MM.1S (cell line): Measurements from ENCODE around the gene PILRB.

Experiments
- EZH2phosphoT487 ChIP-seq: fragments of 300-600 bp; sonication (generic); IDR thresholded peaks from 2 replicates; pipeline ENCODE4 v1.6.1; 2018; ENCODE audit warnings: antibody characterized with exemption, low read length
- TF ChIP-seq, protein P1 (sequence below): fragments of 300-600 bp; sonication (generic); IDR thresholded peaks from 2 replicates; pipeline ENCODE4 v1.5.1; 2016; ENCODE audit warnings: antibody characterized with exemption, low read length, mixed read lengths

DNA sequence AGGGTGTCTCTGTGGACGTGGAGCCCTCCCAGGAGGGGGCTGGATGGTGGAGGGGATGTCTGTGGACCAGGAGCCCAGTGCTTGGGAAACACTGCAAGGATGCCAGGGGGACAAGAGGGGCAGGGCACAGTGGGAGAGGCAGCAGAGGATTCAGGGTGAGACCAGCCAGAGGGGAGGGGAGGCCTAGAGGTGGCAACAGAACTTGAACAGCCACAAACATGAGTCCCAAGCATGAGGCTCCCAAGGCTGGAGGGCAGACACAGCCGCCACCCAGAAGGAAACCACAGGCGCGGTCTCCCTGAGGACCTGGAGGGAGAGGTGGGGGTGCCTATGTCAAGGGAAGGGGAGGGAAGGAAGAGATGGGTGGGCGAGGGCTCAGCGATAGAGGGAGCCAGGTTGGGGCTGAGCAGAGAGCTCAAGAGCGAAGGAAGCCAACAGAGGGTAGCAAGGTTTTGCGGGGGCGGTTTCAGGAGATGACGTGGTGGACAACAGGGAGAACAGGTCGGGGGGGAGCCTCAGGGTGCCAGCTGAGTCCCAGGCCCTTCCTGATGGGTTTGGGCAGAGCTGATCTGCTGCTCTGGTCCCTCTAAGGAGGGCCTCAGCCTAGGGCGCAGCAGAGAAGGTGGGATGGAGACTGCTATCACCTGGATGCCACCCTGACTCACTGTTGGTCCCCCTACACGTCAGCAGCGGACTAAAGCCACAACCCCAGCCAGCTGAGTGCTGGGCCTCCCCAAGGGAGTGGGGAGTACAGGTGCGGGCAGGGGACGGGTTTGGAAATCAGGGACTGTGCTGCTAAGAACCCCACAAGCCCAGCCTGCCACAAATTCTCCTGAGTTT lies 8.7 kb downstream of the PILRB start:
- TF ChIP-seq, protein P1, sequence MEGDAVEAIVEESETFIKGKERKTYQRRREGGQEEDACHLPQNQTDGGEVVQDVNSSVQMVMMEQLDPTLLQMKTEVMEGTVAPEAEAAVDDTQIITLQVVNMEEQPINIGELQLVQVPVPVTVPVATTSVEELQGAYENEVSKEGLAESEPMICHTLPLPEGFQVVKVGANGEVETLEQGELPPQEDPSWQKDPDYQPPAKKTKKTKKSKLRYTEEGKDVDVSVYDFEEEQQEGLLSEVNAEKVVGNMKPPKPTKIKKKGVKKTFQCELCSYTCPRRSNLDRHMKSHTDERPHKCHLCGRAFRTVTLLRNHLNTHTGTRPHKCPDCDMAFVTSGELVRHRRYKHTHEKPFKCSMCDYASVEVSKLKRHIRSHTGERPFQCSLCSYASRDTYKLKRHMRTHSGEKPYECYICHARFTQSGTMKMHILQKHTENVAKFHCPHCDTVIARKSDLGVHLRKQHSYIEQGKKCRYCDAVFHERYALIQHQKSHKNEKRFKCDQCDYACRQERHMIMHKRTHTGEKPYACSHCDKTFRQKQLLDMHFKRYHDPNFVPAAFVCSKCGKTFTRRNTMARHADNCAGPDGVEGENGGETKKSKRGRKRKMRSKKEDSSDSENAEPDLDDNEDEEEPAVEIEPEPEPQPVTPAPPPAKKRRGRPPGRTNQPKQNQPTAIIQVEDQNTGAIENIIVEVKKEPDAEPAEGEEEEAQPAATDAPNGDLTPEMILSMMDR, result no peak
- TF ChIP-seq EZH2phosphoT487, result no peak
